ENCODE data around the gene SLC1A7.
"Not testable (repeated sequence)": the region's sequence is repeated elsewhere in the genome, so short reads cannot be mapped to it uniquely, and the experiment has no call there.

SLC1A7 gene

DNA sequence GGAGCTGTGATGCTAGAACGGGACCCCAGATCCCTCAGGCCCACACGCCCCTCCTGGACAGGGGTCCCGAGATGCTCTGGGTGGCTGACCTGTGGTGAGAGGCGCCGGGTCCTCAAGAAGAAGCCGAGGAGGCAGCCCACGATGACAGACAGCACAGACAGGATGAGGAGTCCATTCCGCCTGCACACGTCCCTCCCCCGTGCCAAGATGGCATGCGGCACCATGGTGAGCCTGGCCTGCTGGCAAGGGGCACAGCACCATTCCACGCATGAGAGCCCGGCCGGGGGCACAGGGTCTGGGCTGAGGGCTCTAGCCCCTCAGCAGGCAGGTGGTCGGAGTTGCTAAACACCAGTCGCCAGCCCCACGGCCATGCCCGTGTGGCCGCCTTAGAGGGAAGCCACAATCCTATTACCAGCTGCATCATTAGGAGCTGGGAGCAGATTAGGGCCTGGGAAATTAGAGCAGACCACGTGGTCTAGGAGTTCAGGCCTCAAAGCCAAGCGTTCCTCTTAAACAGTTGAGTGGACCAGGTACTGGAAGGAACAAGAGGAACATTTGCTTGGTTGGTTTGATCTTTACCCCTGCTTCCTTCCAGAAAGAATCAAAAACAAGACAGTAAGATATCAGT lies at the start of gene SLC1A7:
Gene SLC1A7, minus strand, starts transcription at position 413 of the 628 bp plus-strand sequence. Its CDS starts 189 bp downstream, at position 224.
- DNase-seq (ENCODE audit: low read depth in 2 of 3, low spot score in 1 of 3) = no peak

DNA sequence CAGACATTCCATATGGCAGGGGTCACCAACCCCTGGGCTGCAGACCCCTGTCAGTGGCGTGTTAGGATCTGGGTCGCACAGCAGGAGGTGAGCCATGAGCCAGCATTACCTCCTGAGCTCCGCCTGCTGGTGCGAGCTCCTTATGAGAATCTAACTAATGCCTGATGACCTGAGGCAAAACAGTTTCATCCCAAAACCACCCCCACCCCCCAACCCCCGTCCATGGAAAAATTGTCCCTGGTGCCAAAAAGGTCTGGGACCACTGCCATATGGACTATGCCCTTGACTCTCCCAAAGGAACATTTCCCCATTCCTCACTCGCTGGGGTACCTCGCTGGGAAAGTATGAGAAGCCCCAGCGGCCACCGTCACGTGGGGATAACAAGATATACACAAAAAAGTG lies 47.8 kb upstream of the SLC1A7 start:
- DNase-seq (ENCODE audit: low read depth in 2 of 3, low spot score in 1 of 3) = no peak

DNA sequence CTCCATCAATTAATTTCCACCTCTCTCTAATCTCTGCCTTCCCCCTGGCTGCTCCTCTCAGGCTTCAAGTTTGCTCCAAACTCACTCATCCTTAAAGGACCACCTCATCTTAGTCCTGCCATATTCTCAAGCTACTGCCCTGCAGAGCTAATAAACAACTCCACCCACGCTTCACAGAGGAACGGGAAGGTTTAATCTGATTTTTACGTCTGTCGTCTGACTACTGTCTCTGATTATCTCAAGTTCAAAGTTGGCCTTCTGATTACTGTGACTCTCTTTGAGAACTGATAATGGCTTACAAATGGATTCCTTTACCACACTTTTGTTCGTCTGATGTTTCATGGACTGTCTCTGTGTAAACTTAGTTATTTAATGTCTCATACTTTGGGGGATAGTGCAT lies 46.6 kb upstream of the SLC1A7 start:
- no peak for DNase-seq (ENCODE audit: low read depth in 2 of 3, low spot score in 1 of 3)

DNA sequence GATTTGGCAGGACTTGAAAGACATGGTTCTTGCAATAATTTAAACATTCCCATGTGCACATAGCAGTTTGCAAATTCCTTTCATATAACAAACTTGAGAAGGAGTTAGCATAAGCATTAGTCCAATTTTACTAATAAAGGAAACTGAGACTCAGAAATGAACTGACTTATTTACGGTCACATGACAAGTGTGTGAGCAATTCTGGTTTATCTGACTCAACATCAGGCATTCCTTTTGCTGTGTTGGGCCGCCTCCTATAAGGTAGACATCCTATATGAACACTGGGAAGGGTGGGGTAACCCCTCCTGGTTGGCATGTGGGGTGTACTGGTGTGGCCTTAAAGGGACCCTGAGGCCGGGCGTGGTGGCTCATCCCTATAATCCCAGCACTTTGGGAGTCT lies 45.7 kb upstream of the SLC1A7 start:
- DNase-seq (ENCODE audit: low read depth in 2 of 3, low spot score in 1 of 3) = no peak

DNA sequence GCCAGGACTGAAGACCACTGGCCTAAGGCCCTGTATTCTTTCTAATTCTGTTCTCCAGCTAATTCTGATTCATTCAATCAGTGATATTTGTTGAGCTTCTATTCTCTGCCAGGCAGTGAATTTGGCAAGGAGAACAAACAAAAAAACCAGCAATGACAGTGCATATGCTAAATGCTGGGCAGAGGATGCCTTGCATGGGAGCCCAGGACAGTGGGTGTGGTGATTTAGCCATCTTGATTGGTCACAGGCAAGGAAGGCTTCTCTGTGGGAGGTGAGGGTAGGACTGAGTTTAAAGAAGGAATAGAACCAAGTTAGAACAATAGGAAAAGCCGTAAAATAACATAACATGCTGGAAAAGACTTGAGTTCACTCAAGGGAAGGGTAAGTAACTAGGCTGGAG lies 45.0 kb upstream of the SLC1A7 start:
- no peak for DNase-seq (ENCODE audit: low read depth in 2 of 3, low spot score in 1 of 3)

DNA sequence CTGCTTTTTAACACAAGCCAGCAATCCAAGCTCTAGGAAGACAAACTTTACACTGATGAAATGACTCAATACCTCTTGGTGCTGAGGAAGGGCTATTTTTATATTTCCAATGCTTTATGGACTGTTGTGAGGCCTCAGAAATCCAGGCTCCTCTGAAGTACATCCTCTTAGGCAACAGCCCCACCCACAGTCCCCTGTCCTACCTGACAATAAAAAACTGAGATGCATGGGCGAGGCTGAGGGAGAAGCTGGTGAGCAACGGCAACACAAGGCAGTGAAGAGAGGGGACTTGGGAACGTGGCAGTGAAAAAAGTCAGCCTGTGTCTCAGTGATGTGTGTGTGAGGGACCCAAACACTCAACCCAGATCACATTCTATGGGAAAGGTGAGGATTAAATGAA lies 44.1 kb upstream of the SLC1A7 start:
- DNase-seq (ENCODE audit: low read depth in 2 of 3, low spot score in 1 of 3) = no peak

DNA sequence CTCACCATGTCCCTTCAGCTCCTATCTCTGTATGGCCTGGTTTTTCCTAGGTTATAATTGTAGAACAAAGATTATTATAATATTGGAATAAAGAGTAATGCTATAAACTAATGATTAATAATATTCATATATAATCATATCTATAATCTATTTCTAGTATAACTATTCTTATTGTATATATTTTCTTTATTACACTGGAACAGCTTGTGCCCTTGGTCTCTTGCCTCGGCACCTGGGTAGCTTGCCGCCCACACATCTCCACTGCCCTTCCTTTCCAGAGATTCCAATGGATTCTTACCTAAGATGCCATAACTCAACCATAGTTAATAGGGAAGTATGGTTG lies 43.5 kb upstream of the SLC1A7 start:
- not testable (repeated sequence) for DNase-seq (ENCODE audit: low read depth in 2 of 3, low spot score in 1 of 3)

DNA sequence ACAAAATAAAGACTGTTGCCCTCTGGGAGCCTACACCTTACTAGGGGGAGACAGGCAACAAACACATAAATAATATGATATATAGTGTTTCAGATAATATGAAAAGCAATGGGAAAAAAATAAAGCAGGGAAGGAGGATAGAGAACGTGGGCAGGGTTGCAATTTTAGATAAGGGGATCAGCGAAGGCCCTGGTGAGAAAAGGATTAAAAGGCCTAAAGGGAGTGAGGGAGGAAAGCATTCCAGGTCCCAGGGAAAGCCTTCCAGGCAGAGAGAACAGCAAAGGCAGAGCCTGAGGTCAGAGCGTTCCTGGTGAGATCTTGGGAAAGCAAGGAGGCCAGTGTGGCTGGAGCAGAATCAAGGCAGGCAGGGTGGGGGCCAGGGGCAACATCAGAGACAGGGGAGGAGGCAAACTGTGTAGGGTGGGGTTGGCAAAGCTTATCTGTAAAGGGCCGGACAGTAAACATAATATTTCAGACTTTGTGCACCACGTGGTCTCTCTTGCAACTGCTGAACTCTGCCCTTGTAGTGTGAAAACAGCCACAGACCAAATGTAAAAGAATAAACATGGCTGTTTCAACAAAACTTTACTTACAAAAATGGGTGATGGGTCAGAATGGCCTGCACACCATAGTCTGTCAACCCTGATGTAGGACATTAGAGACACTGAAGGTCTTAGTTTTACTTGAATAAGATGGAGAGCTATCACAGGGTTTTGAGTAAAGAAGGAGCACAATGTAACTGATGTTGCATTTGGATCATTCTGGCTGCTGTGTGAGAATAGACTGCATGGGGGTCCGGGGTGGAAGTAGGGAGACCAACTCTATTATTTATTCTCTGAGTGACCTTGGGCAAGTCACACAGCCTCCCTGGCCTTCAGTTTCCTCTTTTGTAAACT lies 40.9 kb upstream of the SLC1A7 start:
- no peak for DNase-seq (ENCODE audit: low read depth in 2 of 3, low spot score in 1 of 3)

DNA sequence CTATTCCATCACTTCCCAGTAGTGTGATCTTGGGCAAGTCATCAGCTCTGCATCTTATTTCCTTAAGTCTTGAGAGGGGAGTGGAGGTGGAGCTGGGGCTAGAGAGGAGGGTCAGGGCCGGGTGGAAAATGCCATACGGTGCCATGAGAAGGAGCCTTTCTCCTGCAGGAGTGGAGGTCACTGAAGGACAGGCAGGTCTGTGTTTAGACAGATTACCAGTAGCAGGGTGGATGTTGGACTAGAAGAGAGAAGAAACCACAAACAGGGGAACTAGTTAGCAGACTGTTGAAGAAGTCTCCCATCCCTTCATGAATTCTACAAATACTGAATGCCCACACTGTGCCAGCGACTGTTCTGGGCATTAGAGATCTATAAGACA lies 40.3 kb upstream of the SLC1A7 start:
- no peak for DNase-seq (ENCODE audit: low read depth in 2 of 3, low spot score in 1 of 3)

DNA sequence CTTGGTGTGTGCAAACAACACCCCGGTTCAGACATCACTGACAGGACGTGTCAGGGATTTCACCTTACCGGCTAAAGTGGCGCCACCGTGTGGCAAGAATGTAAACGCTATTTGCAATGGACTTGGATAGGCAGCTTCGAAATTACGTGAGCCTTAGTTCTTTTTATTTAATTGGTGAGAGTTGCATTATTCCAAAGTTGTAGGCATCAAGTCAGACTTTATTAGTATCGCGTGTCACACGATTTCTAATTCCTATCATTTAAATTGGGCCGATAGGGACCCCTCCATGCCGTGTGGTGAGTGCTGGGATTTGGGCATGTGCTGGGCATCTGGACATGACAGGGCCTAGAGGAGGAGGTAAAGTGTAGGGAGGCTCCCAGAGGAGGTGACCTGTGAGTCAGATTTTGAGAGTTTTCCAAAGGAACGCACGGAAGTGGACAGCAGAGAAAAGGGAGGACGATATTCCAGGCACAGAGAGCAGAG lies 39.7 kb upstream of the SLC1A7 start:
- DNase-seq (ENCODE audit: low read depth in 2 of 3, low spot score in 1 of 3) = peak; percentile 71 to 84 (median 82)

DNA sequence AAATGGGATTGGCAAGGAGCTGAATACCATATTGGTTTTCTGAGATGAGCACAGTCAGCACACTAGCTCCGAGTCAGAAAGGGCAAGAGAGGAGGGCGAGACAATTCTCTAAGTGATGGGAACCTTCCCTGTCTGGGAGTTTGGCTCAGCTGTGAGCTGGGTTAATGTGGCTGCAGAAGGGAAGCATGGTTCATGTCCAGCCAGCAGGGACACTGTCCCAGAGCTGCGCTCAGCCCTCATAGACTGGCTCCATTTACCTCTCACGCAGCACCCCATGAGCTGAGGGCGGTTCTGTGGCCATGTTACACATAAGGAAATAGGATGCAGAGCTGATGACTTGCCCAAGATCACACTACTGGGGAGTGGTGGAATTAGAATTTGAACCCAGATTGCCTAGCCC lies 38.5 kb upstream of the SLC1A7 start:
- no peak for DNase-seq (ENCODE audit: low read depth in 2 of 3, low spot score in 1 of 3)

DNA sequence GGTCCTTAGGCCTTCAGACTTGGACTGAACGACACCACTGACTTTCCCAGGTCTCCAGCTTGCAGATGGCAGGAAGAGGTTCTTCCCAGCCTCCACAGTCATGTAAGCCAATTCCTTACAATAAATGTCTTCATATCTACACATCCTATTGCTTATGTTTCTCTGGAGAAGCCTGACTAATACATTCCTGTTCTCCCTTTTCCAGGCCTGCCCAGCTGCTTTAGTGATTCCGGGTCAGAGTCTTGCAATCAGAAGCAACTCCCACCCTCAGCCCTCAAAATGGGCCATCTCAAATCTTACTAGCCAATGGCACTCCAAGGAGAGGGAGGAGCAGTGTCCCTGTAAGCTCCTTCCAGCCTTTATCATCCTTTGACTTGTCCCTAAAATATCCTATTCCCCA lies 37.8 kb upstream of the SLC1A7 start:
- no peak for DNase-seq (ENCODE audit: low read depth in 2 of 3, low spot score in 1 of 3)

DNA sequence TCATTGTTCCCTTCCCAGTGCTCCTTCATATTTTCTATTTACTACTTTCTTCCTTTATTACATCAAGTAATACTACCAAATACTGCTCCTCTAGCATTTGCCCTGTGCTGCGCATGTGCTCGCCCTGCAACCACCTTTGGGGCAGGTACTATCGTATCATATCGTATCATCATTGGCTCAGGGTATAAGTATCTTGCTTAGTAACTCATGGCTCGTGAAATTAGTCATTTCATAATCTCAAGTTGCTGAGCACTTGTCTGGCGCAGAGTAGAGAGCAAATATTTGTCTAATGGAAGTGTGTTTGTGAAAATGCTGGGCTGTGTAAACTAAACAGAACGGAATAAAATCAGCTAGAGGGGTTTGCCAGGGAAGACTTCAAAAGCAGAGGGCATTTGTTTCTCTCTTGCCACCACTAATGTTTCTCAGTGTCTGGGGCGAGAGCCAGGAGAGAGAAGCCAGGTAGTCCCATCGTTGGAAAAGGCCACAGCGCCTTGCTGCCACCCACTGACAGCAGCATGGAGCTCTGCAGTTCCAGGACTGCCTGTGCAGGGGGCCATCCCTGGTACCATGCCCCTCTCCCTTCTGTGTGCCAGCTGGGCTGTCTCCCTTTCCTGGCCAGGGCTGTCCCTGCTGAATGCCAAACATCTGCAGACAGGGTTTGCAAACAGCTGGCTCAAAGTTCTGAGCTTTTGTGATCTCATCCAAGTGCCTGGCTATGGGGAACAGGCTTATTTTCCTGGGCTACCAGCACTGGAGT lies 34.2 kb upstream of the SLC1A7 start:
- DNase-seq (ENCODE audit: low read depth in 2 of 3, low spot score in 1 of 3) = no peak

DNA sequence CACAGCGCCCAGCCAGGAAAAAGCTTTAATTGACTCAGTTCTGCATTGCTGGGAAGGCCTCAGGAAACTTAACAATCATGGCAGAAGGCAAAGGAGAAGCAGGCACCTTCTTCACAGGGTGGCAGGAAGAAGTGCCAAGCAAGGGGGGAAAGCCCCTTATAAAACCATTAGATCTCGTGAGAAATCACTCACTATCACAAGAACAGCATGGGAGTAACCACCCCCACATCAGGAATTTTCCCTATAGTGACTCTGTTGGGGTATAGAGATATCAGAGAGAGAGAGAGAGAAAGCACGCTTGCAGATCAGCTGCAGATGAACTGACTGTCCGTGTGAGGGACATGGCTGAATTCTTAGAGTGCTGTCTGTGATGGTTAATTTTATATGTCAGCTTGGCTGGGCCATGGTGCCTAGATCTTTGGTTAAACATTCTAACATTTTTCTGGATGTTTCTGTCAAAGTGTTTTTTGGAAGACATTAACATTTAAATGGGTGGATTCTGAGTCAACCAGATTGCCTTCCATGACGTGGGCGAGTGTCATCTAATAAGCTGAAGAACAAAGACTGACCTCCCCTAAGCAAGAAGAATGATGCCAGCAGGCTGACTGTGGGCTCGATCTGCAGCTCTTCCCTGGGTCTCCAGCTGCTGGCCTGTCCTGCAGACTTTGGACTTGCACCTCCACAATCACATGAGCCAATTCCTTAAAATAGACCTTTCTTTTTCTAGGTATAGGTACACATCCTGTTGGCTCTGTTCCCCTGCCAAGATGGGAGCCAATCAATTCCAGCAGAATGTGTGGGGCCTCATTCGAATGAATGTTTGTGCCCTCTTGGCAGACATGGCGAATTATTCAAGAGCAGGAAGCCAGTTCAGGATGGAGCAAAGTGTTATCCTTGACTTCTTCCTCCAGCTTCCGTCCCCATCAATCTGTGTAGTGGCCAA lies 32.8 kb upstream of the SLC1A7 start:
- no peak for DNase-seq (ENCODE audit: low read depth in 2 of 3, low spot score in 1 of 3)

DNA sequence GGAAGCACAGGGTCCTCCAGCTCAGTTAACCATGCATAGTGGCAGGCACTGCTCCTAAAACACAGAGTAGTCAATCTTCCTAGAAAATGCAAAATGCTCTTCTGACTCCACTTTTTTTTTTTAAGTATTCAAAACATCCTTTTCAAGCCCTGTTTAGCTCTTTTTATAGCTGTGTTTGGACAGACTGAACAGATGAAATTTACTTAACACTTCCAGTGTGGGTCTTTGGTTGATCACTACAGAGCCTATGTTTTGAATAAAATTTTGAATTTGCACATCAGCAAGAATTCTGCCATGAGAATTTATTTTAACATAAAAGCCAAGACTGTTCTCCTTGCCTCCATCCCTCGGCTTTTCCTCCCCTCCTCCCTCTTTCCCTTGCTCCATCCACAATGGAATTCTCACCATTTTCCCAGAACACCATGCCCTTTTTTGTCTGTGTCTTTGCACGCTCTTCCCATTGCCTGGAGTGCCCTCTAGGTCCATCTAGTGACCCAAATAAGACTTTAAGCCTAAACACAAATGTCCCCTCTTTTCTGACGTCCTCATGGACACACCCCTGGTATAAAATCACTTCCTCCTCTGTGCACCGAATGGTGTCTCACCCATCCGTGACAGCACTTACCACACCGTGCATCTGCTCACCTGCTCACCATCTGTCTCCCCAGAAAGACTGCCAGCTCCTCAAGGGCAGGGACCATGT lies 30.1 kb upstream of the SLC1A7 start:
- no peak for DNase-seq (ENCODE audit: low read depth in 2 of 3, low spot score in 1 of 3)

DNA sequence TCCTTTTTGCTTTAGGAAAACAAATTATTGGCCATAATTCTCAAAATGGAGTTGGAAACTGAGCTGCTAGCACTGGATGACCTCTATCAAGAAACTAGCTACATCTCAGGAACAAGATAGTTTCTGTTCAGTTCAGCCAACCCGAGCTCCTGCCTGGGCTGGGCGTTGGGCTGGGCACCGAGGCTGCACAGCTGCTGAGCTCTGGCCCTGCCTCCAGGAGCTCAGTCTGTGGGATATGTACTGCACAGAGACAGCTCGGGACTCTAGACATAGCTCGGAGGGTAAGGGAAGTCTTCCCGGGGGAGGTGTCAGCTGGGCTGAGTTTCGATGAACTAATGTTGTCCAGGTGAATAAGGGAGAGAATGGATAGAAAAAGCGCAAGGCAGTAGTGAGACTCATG lies 24.5 kb upstream of the SLC1A7 start:
- DNase-seq (ENCODE audit: low read depth in 2 of 3, low spot score in 1 of 3) = no peak

DNA sequence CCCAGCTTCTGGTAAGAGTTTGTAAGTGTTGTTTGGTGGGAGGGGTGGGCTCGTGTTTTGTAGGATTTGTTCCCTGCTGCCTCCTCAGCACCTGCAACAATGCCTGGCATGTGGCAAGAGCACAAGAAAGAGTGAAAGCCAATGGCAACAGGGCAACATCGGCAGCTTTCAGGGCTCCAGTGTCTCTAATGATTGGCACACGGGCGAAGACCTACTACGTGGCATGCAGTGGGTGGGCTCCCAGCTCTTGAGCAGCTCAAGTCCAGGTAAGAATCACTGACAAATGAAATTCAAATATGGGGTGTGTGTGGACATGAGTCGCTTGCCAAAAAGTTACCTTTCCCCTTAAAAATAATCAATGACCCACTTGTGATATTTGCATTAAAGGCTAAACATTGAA lies 23.9 kb upstream of the SLC1A7 start:
- DNase-seq (ENCODE audit: low read depth in 2 of 3, low spot score in 1 of 3) = no peak

DNA sequence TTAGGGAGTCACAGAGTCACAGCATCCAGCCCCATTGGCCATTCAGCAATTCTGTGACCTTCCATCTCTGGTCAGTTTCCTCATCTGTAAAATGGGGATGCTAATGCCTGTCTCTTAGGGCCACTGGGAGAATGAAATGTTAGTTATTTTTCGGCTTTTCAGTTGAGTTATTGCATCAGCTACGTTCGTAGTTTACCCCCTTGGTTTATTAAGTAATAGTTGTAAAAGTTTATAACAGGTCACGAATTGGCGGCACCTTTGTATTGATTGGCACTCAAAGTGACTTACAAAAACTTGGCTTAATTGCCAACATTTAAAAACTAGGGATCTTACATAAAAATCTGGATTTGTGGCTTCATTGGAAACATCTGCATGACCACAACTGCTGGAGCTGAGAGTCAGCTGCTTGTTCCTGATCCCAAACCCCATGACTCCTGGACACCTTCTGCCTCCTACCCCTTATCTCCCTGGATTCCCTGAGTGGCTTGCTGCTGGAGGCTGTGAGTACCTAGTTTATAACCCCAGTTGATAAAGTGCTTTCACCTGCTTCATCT lies 23.0 kb upstream of the SLC1A7 start:
- DNase-seq (ENCODE audit: low read depth in 2 of 3, low spot score in 1 of 3) = no peak

DNA sequence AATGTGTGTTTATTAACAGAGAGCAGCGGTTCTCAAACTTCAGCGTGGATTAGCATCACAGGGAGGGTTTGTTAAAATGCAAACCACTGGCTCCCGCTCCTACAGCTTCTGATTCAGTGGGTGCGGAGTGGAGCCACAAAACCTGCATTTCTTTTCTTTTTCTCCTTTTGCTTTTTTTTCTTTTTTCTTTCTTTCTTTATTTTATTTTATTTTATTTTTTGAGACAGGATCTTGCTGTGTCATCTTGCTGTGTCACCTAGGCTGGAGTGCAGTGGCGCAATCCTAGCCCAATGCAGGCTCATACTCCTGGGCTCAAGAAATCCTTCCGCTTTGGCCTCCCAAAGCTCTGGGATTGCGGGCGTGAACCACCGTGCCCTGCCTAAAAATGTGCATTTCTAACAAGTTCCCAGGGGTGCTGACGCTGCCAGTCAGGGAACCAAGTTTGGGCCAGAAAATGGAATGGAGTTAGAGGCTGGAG lies 20.9 kb upstream of the SLC1A7 start:
- no peak for DNase-seq (ENCODE audit: low read depth in 2 of 3, low spot score in 1 of 3)

DNA sequence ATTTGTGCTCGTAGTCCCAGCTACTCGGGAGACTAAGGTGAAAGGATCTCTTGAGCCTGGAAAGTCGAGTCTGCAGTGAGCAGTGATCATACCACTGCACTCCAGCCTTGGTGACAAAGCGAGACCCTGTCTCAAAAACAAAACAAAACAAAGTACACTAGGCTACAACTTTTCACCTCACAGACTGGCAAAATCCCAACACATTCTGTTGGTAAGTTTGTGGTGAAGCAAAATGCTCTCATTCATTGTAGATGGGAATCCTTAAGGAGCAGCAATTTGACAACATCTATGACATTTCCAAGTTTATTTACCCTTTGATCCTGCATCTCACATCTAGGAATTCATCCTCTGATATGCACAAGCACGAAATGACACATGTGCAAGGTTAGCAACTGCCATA lies 20.2 kb upstream of the SLC1A7 start:
- DNase-seq (ENCODE audit: low read depth in 2 of 3, low spot score in 1 of 3) = no peak

All from stimulated activated CD4-positive, alpha-beta T cell treated with anti-CD3 and anti-CD28 coated beads, Interleukin-12 subunit alpha, Interleukin-12 subunit beta, amount 100 ng/mL, for 48 hours (primary cell).